Fibroblast of skin of left biceps (primary cell): ENCODE measurements around the gene HEPN1.

Experiments used
- DNase-seq, 2 experiments: peaks; one replicate each; pipeline ENCODE4 v3.0.0-alpha.2; 2013; ENCODE audit warnings: low read depth in 2 of 2

Gene HEPN1

GRCh38 chr11:124899383-124900145 lies 19.5 kb upstream of the HEPN1 start:
- no peak for DNase-seq

GRCh38 chr11:124900464-124900863 lies 18.6 kb upstream of the HEPN1 start:
- DNase-seq: peak; percentile 74 to 76

- DNase-seq: no peak
Measured at GRCh38 chr11:124902616-124903015, 16.4 kb upstream of the HEPN1 start.

GRCh38 chr11:124915541-124916369 lies 3.3 kb upstream of the HEPN1 start:
- no peak for DNase-seq

- no peak for DNase-seq
Measured at GRCh38 chr11:124916370-124916710, 2.7 kb upstream of the HEPN1 start.

GRCh38 chr11:124917115-124917637 lies 1.9 kb upstream of the HEPN1 start:
- no peak for DNase-seq

GRCh38 chr11:124919898-124920297 lies 848 bp downstream of the HEPN1 start:
- DNase-seq: no peak

GRCh38 chr11:124920356-124920755 lies 1.3 kb downstream of the HEPN1 start:
- no peak for DNase-seq

- no peak for DNase-seq
Measured at GRCh38 chr11:124920870-124921609, 2.0 kb downstream of the HEPN1 start.

GRCh38 chr11:124922831-124923230 lies 3.8 kb downstream of the HEPN1 start:
- DNase-seq: no peak

- no peak for DNase-seq
Measured at GRCh38 chr11:124923296-124923695, 4.2 kb downstream of the HEPN1 start.

GRCh38 chr11:124928942-124929665 lies 10.1 kb downstream of the HEPN1 start:
- DNase-seq: no peak

- DNase-seq: no peak
Measured at GRCh38 chr11:124930799-124931198, 11.7 kb downstream of the HEPN1 start.

GRCh38 chr11:124934862-124935547 lies 16.0 kb downstream of the HEPN1 start:
- peak; percentile 43 to 51 for DNase-seq

- DNase-seq: no peak
Measured at GRCh38 chr11:124935548-124936514, 16.8 kb downstream of the HEPN1 start, which contains the start of gene HEPACAM. Gene HEPACAM (minus strand): TSS chr11:124936047. CDS start chr11:124936006, 41 bp downstream.

- DNase-seq: no peak
Measured at GRCh38 chr11:124937336-124937935, 18.4 kb downstream of the HEPN1 start.

- no peak for DNase-seq
Measured at GRCh38 chr11:124938206-124938765, 19.2 kb downstream of the HEPN1 start.

GRCh38 chr11:124938970-124939369 lies 19.9 kb downstream of the HEPN1 start:
- no peak for DNase-seq

- no peak for DNase-seq
Measured at GRCh38 chr11:124941703-124942102, 22.7 kb downstream of the HEPN1 start.
